Transverse colon (tissue), 4 donors: Measurements from ENCODE around the gene BPGM. TPM values are rescaled to one million over a fixed set of nuclear protein-coding genes. Genes with fewer than 3 reads are reported as not detected.

ENCODE experiments used
- DNase-seq: peaks from one replicate; pipeline ENCODE4 v3.0.0-alpha.2; 2019
- H3K27ac ChIP-seq, 4 donors: fragments of 200-600 bp; sonication (generic); 2 replicates each; pipeline ENCODE4 v1.5.1; 2016 to 2018; ENCODE audit warnings: inconsistent platforms in 4 of 4
- H3K27me3 ChIP-seq: fragments of 200-600 bp; sonication (generic); 2 replicates; pipeline ENCODE4 v1.5.1; 2017; ENCODE audit warnings: inconsistent platforms
- H3K36me3 ChIP-seq, 4 donors: fragments of 200-600 bp; sonication (generic); 2 replicates each; pipeline ENCODE4 v1.5.1; 2017 to 2019; ENCODE audit warnings: inconsistent platforms in 4 of 4
- H3K4me1 ChIP-seq, 4 donors: fragments of 200-600 bp; sonication (generic); 2 replicates each; pipeline ENCODE4 v1.5.1; 2017 to 2020; ENCODE audit warnings: inconsistent platforms in 4 of 4
- H3K4me3 ChIP-seq, 4 donors: fragments of 200-600 bp; sonication (generic); 1 replicate in 1 of 4; 2 replicates in 3 of 4; pipeline versions ENCODE4 v1.5.1 to v1.6.1; 2017 to 2019; ENCODE audit warnings: inconsistent platforms in 4 of 4
- H3K9me3 ChIP-seq, 2 donors: fragments of 200-600 bp; sonication (generic); 2 replicates each; pipeline ENCODE4 v1.5.1; 2017 to 2019; ENCODE audit warnings: inconsistent platforms in 2 of 2
- EP300 ChIP-seq: sonication (generic); formaldehyde crosslinking; IDR thresholded peaks from one replicate; pipeline ENCODE4 v1.6.1; 2017; ENCODE audit warnings: antibody characterized with exemption, low read depth
- POLR2A ChIP-seq: fragments of 450-650 bp; IDR thresholded peaks from one replicate; pipeline ENCODE4 v1.6.1; 2016; ENCODE audit warnings: antibody characterized with exemption, mild to moderate bottlenecking, moderate library complexity
- POLR2AphosphoS5 ChIP-seq, 3 donors: sonication (generic); formaldehyde crosslinking; IDR thresholded peaks; one replicate each; pipeline ENCODE4 v1.6.1; 2016; ENCODE audit warnings: antibody characterized with exemption in 3 of 3
- WGBS, 2 donors: methylation state at CpG; one replicate each; pipeline ENCODE4 v1.1.5; 2018; ENCODE audit warnings: low coverage in 1 of 2; 5-methylcytosine and 5-hydroxymethylcytosine counted together
- in situ Hi-C, 4 donors: fragments of 200-750 bp; cut with MboI; loops; one replicate each; pipeline versions ENCODE4 v1.15.0 to v1.15.1; 2017; ENCODE audit warnings: low sequenced_read_pairs in 3 of 4, low pct_ligation_motif_present in 1 of 4, low pct_unique_long_range_greater_than_20kb in 1 of 4
- intact Hi-C: fragments of 100-400 bp; cut with DNase I; formaldehyde crosslinking; loops from one replicate; pipeline ENCODE4 v1.15.1; 2023; ENCODE audit warnings: low total_unique reads
- total RNA-seq, 4 donors: library from RNA; depleted of rRNA; stranded (reverse); fragments of >200 nt; gene quantifications; one replicate each; pipeline ENCODE4 v1.1.0, GENCODE V29; 2016
- TF ChIP-seq, protein P1 (sequence below), 5 experiments: fragments of 200-600 bp in 3 of 5; fragments of 450-650 bp in 2 of 5; sonication (generic) in 3 of 5; IDR thresholded peaks; 1 replicate in 2 of 5; 2 replicates in 3 of 5; pipeline ENCODE4 v1.5.1; 2016 to 2017; ENCODE audit warnings: antibody characterized with exemption in 5 of 5, inconsistent platforms in 3 of 5, mild to moderate bottlenecking in 2 of 5, moderate library complexity in 1 of 5

Gene BPGM
- total RNA-seq, 4 donors from 2014 or later, result 0.40 to 13.2 (median 7.2) TPM

- Histone ChIP-seq H3K27ac (peak overlapping the region in 3 of 4 donors; percentile 2 to 24 (median 22)), H3K4me3 (peak overlapping the region in 1 of 4 donors; percentile 21), H3K4me1 (peaks cover 0 to 8% (median 2%) of the 10 kb centered on the region in 4 donors), H3K27me3 (peaks cover 8% of the 10 kb centered on the region), H3K36me3 (no peaks in the 10 kb centered on the region), H3K9me3 (no peaks in the 10 kb centered on the region)
- in situ Hi-C loops, result loop anchor here (5.0 to 10.0 kb wide), 3 partner anchors 88 to 168 kb away; no protein-coding TSS in a partner anchor
- intact Hi-C loops, result loop anchor here (10.0 kb wide), 1 partner anchor 88 kb away; no protein-coding TSS in a partner anchor
- WGBS, 2 donors, result 33 to 44% methylated on average over 11 of the region's 11 CpGs
- no peak for TF ChIP-seq POLR2AphosphoS5 (IDR thresholded peaks at IDR 0.05)
- TF ChIP-seq EP300, result no peak
- TF ChIP-seq, protein P1, sequence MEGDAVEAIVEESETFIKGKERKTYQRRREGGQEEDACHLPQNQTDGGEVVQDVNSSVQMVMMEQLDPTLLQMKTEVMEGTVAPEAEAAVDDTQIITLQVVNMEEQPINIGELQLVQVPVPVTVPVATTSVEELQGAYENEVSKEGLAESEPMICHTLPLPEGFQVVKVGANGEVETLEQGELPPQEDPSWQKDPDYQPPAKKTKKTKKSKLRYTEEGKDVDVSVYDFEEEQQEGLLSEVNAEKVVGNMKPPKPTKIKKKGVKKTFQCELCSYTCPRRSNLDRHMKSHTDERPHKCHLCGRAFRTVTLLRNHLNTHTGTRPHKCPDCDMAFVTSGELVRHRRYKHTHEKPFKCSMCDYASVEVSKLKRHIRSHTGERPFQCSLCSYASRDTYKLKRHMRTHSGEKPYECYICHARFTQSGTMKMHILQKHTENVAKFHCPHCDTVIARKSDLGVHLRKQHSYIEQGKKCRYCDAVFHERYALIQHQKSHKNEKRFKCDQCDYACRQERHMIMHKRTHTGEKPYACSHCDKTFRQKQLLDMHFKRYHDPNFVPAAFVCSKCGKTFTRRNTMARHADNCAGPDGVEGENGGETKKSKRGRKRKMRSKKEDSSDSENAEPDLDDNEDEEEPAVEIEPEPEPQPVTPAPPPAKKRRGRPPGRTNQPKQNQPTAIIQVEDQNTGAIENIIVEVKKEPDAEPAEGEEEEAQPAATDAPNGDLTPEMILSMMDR (IDR thresholded peaks at IDR 0.05), result no peak
- no peak for TF ChIP-seq POLR2A
- no peak for DNase-seq
Measured at GRCh38 chr7:134602881-134603451, 43.7 kb upstream of the BPGM start.

GRCh38 chr7:134605978-134606923 lies 40.4 kb upstream of the BPGM start:
- Histone ChIP-seq H3K27ac (no peak overlapping the region), H3K4me1 (peaks cover 0 to 8% (median 2%) of the 10 kb centered on the region in 4 donors), H3K9me3 (no peaks in the 10 kb centered on the region), H3K36me3 (no peaks in the 10 kb centered on the region), H3K27me3 (peaks cover 8% of the 10 kb centered on the region), H3K4me3 (peak overlapping the region in 1 of 4 donors; percentile 12)
- intact Hi-C loops (loop anchor here (5.0 to 10.0 kb wide), 2 partner anchors 91 to 174 kb away; no protein-coding TSS in a partner anchor), in situ Hi-C loops (loop anchor here in 3 of 4 donors (5.0 to 10.0 kb wide), 3 partner anchors 91 to 171 kb away; no protein-coding TSS in a partner anchor)
- peak; percentile 61 for DNase-seq
- WGBS, 2 donors, result 28 to 32% methylated on average over 6 to 14 of the region's 14 CpGs
- TF ChIP-seq, protein P1 (IDR thresholded peaks at IDR 0.05), result peak; percentile 79 to 97 (median 90)
- no peak for TF ChIP-seq POLR2AphosphoS5 (IDR thresholded peaks at IDR 0.05)

DNA sequence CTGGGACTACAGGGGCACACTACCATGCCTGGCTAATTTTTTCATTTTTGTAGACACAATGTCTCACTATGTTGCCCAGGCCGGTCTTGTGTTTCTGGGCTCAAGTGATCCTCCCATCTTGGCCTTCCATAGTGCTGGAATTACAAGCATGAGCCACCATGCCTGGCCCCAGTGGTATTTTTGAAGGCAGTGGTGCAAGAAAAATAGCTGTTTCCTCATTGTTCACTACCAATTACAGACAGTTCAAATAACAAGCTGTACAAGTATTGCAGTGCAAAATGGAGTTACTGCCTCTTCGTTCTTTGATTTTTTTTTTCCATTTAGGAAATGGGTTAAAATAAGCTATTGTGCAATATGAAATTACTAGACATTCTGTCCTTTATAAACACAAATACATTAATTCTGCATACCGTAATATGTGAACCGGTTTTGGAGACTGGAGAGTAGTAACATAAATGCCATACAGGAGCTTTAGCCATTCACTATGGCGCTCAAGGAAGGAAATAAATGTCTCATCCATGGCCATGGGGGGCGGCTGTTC lies 35.0 kb upstream of the BPGM start:
- no peak overlapping the region for H3K27ac ChIP-seq
- no peak for TF ChIP-seq POLR2AphosphoS5 (IDR thresholded peaks at IDR 0.05)
- no peaks in the 10 kb centered on the region for H3K9me3 ChIP-seq
- no peaks in the 10 kb centered on the region for H3K4me1 ChIP-seq
- in situ Hi-C loops, result no loop called here
- no peak overlapping the region for H3K4me3 ChIP-seq
- intact Hi-C loops, result no loop called here
- DNase-seq, result no peak
- peaks cover 5% of the 10 kb centered on the region for H3K27me3 ChIP-seq
- 87 to 90% methylated on average over 6 of the region's 6 CpGs for WGBS, 2 donors
- H3K36me3 ChIP-seq, result no peaks in the 10 kb centered on the region

- H3K4me3 ChIP-seq, result no peak overlapping the region
- peaks cover under 1% of the 10 kb centered on the region for H3K27me3 ChIP-seq
- no peaks in the 10 kb centered on the region for H3K9me3 ChIP-seq
- TF ChIP-seq, protein P1 (IDR thresholded peaks at IDR 0.05), result no peak
- TF ChIP-seq POLR2AphosphoS5 (IDR thresholded peaks at IDR 0.05), result no peak
- TF ChIP-seq EP300, result no peak
- TF ChIP-seq POLR2A, result no peak
- no peaks in the 10 kb centered on the region for H3K36me3 ChIP-seq
- intact Hi-C loops (no loop called here), in situ Hi-C loops (no loop called here)
- H3K4me1 ChIP-seq, result no peaks in the 10 kb centered on the region
- DNase-seq, result no peak
- 65 to 76% methylated on average over 2 of the region's 2 CpGs for WGBS, 2 donors
- no peak overlapping the region for H3K27ac ChIP-seq
Measured at GRCh38 chr7:134612197-134612596, 34.5 kb upstream of the BPGM start.
